Activated T-helper 2 cell treated with anti-CD3 and anti-CD28 coated beads, Interferon-gamma antibody, Interleukin-2, Interleukin-4, amounts not matched to agents 10 μg/mL and 5 μg/mL and 100 μg/mL, durations not matched to agents 14 hours and 24 hours and 36 hours (primary cell): Measurements from ENCODE around the gene TESK2. TPM values are rescaled to one million over a fixed set of nuclear protein-coding genes. Genes with fewer than 3 reads are reported as not detected.
"Not testable (repeated sequence)": the region's sequence is repeated elsewhere in the genome, so short reads cannot be mapped to it uniquely, and the experiment has no call there.

Experiments used
- DNase-seq: peaks from one replicate; pipeline ENCODE4 v3.0.0; 2021; ENCODE audit warnings: low spot score
- H3K27ac Mint-ChIP-seq: one replicate; pipeline ENCODE4 v1.8.0; 2021; ENCODE audit warnings: mixed read lengths
- H3K27me3 Mint-ChIP-seq: one replicate; pipeline ENCODE4 v1.8.0; 2021; ENCODE audit warnings: low read depth, mixed read lengths
- H3K36me3 Mint-ChIP-seq: one replicate; pipeline ENCODE4 v1.8.0; 2021; ENCODE audit warnings: low read depth, mixed read lengths
- H3K4me1 Mint-ChIP-seq: one replicate; pipeline ENCODE4 v1.8.0; 2021; ENCODE audit warnings: low read depth, mixed read lengths
- H3K4me3 Mint-ChIP-seq: one replicate; pipeline ENCODE4 v1.8.0; 2021; ENCODE audit warnings: low read depth, mild to moderate bottlenecking, moderate library complexity, mixed read lengths
- H3K9me3 Mint-ChIP-seq: one replicate; pipeline ENCODE4 v1.8.0; 2021; ENCODE audit warnings: mixed read lengths
- intact Hi-C: fragments of 100-400 bp; cut with micrococcal nuclease; formaldehyde crosslinking; loops from one replicate; pipeline ENCODE4 v1.15.1; 2023
- total RNA-seq: library from RNA; stranded (reverse); gene quantifications from 2 replicates; pipeline ENCODE4 v1.2.3, GENCODE V29; 2022

The TESK2 gene
- total RNA-seq = 2.3 and 2.9 TPM in 2 replicates

GRCh38 chr1:45490626-45491486, at the start of gene TESK2:
Gene TESK2, minus strand, starts transcription at chr1:45491163. Its CDS starts 33,378 bp downstream, at chr1:45457785.
- Mint-ChIP-seq H3K4me3 (no peak within 1 kb of the TSS), H3K27me3 (peaks cover 9% of the 10 kb centered on the region), H3K27ac (no peak within 1 kb of the TSS), H3K4me1 (peaks cover 9% of the 10 kb centered on the region), H3K36me3 (no peaks in the 10 kb centered on the region), H3K9me3 (no peaks in the 10 kb centered on the region)
- intact Hi-C loops = loop anchor here (1.0 to 10.0 kb wide), 7 partner anchors 9 to 684 kb away; partner anchors contain the start of genes CCDC163, DYNLT4, GPBP1L1 and HECTD3
- peak; percentile 97 for DNase-seq

- Mint-ChIP-seq H3K9me3 (no peaks in the 10 kb centered on the region), H3K4me3 (no peak overlapping the region), H3K4me1 (peaks cover 20% of the 10 kb centered on the region), H3K36me3 (no peaks in the 10 kb centered on the region), H3K27me3 (peaks cover 5% of the 10 kb centered on the region), H3K27ac (no peak overlapping the region)
- no peak for DNase-seq
- intact Hi-C loops = loop anchor here (1.0 kb wide), 2 partner anchors 7 to 15 kb away; no protein-coding TSS in a partner anchor
These were observed 45.9 kb upstream of the TESK2 start for GRCh38 chr1:45536886-45537285.

GRCh38 chr1:45535988-45536766, 45.2 kb upstream of the TESK2 start:
- Mint-ChIP-seq H3K4me1 (peaks cover 22% of the 10 kb centered on the region), H3K4me3 (no peak overlapping the region), H3K27me3 (peaks cover 6% of the 10 kb centered on the region), H3K9me3 (no peaks in the 10 kb centered on the region), H3K36me3 (no peaks in the 10 kb centered on the region), H3K27ac (peak overlapping the region; percentile 71)
- intact Hi-C loops = loop anchor here (1.0 kb wide), 2 partner anchors 8 to 14 kb away; no protein-coding TSS in a partner anchor
- DNase-seq = no peak

- intact Hi-C loops = no loop called here
- Mint-ChIP-seq H3K9me3 (no peaks in the 10 kb centered on the region), H3K4me1 (peaks cover 17% of the 10 kb centered on the region), H3K36me3 (no peaks in the 10 kb centered on the region), H3K27ac (no peak overlapping the region), H3K27me3 (peaks cover 6% of the 10 kb centered on the region), H3K4me3 (no peak overlapping the region)
- DNase-seq = no peak
These were observed 40.9 kb upstream of the TESK2 start for GRCh38 chr1:45531873-45532272.

GRCh38 chr1:45530632-45531135, 39.7 kb upstream of the TESK2 start:
- Mint-ChIP-seq H3K36me3 (no peaks in the 10 kb centered on the region), H3K27me3 (peaks cover 10% of the 10 kb centered on the region), H3K4me1 (peaks cover 5% of the 10 kb centered on the region), H3K4me3 (no peak overlapping the region), H3K27ac (no peak overlapping the region), H3K9me3 (no peaks in the 10 kb centered on the region)
- intact Hi-C loops = no loop called here
- no peak for DNase-seq

GRCh38 chr1:45526135-45526644, 35.2 kb upstream of the TESK2 start:
- peaks cover 22% of the 10 kb centered on the region for H3K4me1 Mint-ChIP-seq
- DNase-seq = no peak
- H3K9me3 Mint-ChIP-seq = no peaks in the 10 kb centered on the region
- intact Hi-C loops = no loop called here
- peaks cover 5% of the 10 kb centered on the region for H3K27me3 Mint-ChIP-seq
- H3K4me3 Mint-ChIP-seq = no peak overlapping the region
- peaks cover 1% of the 10 kb centered on the region for H3K36me3 Mint-ChIP-seq
- no peak overlapping the region for H3K27ac Mint-ChIP-seq

- H3K9me3 Mint-ChIP-seq, H3K4me3 Mint-ChIP-seq, intact Hi-C loops, DNase-seq, H3K27me3 Mint-ChIP-seq, H3K27ac Mint-ChIP-seq: not testable (repeated sequence)
- H3K4me1 Mint-ChIP-seq = peaks cover 28% of the 10 kb centered on the region
- H3K36me3 Mint-ChIP-seq = peaks cover 16% of the 10 kb centered on the region
These were observed 33.0 kb upstream of the TESK2 start for GRCh38 chr1:45523975-45524374.

- Mint-ChIP-seq H3K4me3 (peak overlapping the region; percentile 42), H3K4me1 (peaks cover 32% of the 10 kb centered on the region), H3K27ac (peak overlapping the region; percentile 95), H3K36me3 (peaks cover 20% of the 10 kb centered on the region)
- H3K9me3 Mint-ChIP-seq, intact Hi-C loops, H3K27me3 Mint-ChIP-seq, DNase-seq: not testable (repeated sequence)
These were observed 32.6 kb upstream of the TESK2 start for GRCh38 chr1:45523516-45523915.

- no peak for DNase-seq
- H3K4me1 Mint-ChIP-seq = peaks cover 32% of the 10 kb centered on the region
- peaks cover 5% of the 10 kb centered on the region for H3K27me3 Mint-ChIP-seq
- peak overlapping the region; percentile 96 for H3K4me3 Mint-ChIP-seq
- intact Hi-C loops = loop anchor here (1.0 kb wide), 3 partner anchors 14 to 22 kb away; partner anchors contain the start of genes CCDC163 and MMACHC
- peak overlapping the region; percentile 95 for H3K27ac Mint-ChIP-seq
- H3K36me3 Mint-ChIP-seq = peaks cover 22% of the 10 kb centered on the region
- no peaks in the 10 kb centered on the region for H3K9me3 Mint-ChIP-seq
These were observed 31.6 kb upstream of the TESK2 start for GRCh38 chr1:45522324-45523104.

GRCh38 chr1:45521413-45522323, 30.7 kb upstream of the TESK2 start, which contains the start of gene PRDX1:
Gene PRDX1, minus strand, starts transcription at chr1:45521884. Its CDS starts 2,841 bp downstream, at chr1:45519043.
- Mint-ChIP-seq H3K4me3 (peak within 1 kb of the TSS; percentile 96), H3K36me3 (peaks cover 30% of the 10 kb centered on the region), H3K4me1 (peaks cover 37% of the 10 kb centered on the region), H3K27ac (peak within 1 kb of the TSS; percentile 95), H3K27me3 (peaks cover 4% of the 10 kb centered on the region), H3K9me3 (no peaks in the 10 kb centered on the region)
- intact Hi-C loops = loop anchor here (1.0 to 2.0 kb wide), 7 partner anchors 15 to 791 kb away; partner anchors contain the start of genes CCDC163 and MMACHC
- peak; percentile 96 for DNase-seq

GRCh38 chr1:45519774-45520173, 28.8 kb upstream of the TESK2 start:
- H3K27ac Mint-ChIP-seq = peak overlapping the region; percentile 52
- H3K9me3 Mint-ChIP-seq = not testable (repeated sequence)

More at GRCh38 chr1:45519774-45520173, 28.8 kb upstream of the TESK2 start:
- Mint-ChIP-seq H3K4me3 (peak overlapping the region; percentile 96), H3K36me3 (peaks cover 49% of the 10 kb centered on the region), H3K4me1 (peaks cover 43% of the 10 kb centered on the region)
- not testable (repeated sequence) for DNase-seq, H3K27me3 Mint-ChIP-seq
- intact Hi-C loops = loop anchor here (2.0 kb wide), 1 partner anchor 51 kb away; no protein-coding TSS in a partner anchor
